ENCODE data around the gene SH2D7. TPM values are rescaled to one million over a fixed set of nuclear protein-coding genes. Genes with fewer than 3 reads are reported as not detected.

Gene SH2D7
- total RNA-seq, 1 experiment from 2014 or later: not detected

- BruUV-seq (replicated peaks): no TSS peak
- Mint-ChIP-seq H3K9me3 (ENCODE audit: unreplicated experiment) (no peaks in the 10 kb centered on the region), H3K27ac (ENCODE audit: low read depth, unreplicated experiment) (peak within 1 kb of the TSS; percentile 67), H3K4me3 (ENCODE audit: unreplicated experiment) (peak within 1 kb of the TSS; percentile 92), H3K27me3 (ENCODE audit: insufficient read depth, unreplicated experiment) (no peaks in the 10 kb centered on the region), H3K4me1 (ENCODE audit: insufficient read depth, unreplicated experiment) (peaks cover 25% of the 10 kb centered on the region), H3K36me3 (ENCODE audit: insufficient read depth, unreplicated experiment) (peaks cover under 1% of the 10 kb centered on the region)
- ChIA-PET CTCF (interaction anchor here (1.3 to 1.6 kb wide), 2 partner anchors 10 to 31 kb away, joined by 3 to 7 read pairs; no protein-coding TSS in a partner anchor), POLR2A (interaction anchor here (0.8 to 3.1 kb wide), 3 partner anchors 11 to 65 kb away, joined by 4 to 25 read pairs (median 5); no protein-coding TSS in a partner anchor)
- intact Hi-C loops (cut with micrococcal nuclease): loop anchor here (2.0 kb wide), 1 partner anchor 64 kb away; no protein-coding TSS in a partner anchor
- no peak for TF ChIP-seq CTCF (IDR thresholded peaks at IDR 0.05; ENCODE audit: unreplicated experiment)
- DNase-seq (ENCODE audit: unreplicated experiment): peak; percentile 41
These were observed 15.1 kb upstream of the SH2D7 start, which contains the start of gene TBC1D2B for GRCh38 chr15:78077053-78077870. TBC1D2B (minus strand) TSS chr15:78077711; CDS start chr15:78077652, 59 bp downstream.

GRCh38 chr15:78077871-78078210 lies 14.5 kb upstream of the SH2D7 start:
- no TSS peak for BruUV-seq (replicated peaks)
- CTCF ChIA-PET: interaction anchor here (0.6 to 1.6 kb wide), 2 partner anchors 31 to 632 kb away, joined by 3 to 7 read pairs; no protein-coding TSS in a partner anchor
- H3K27me3 Mint-ChIP-seq (ENCODE audit: insufficient read depth, unreplicated experiment): no peaks in the 10 kb centered on the region
- peak overlapping the region; percentile 92 for H3K4me3 Mint-ChIP-seq (ENCODE audit: unreplicated experiment)
- no peak for TF ChIP-seq CTCF (IDR thresholded peaks at IDR 0.05; ENCODE audit: unreplicated experiment)
- no peak for DNase-seq (ENCODE audit: unreplicated experiment)
- peaks cover 19% of the 10 kb centered on the region for H3K4me1 Mint-ChIP-seq (ENCODE audit: insufficient read depth, unreplicated experiment)
- intact Hi-C loops (cut with micrococcal nuclease): loop anchor here (2.0 kb wide), 1 partner anchor 65 kb away; no protein-coding TSS in a partner anchor
- H3K36me3 Mint-ChIP-seq (ENCODE audit: insufficient read depth, unreplicated experiment): no peaks in the 10 kb centered on the region
- POLR2A ChIA-PET: interaction anchor here (0.8 to 3.1 kb wide), 3 partner anchors 11 to 65 kb away, joined by 4 to 25 read pairs (median 5); no protein-coding TSS in a partner anchor
- no peak overlapping the region for H3K27ac Mint-ChIP-seq (ENCODE audit: low read depth, unreplicated experiment)
- no peaks in the 10 kb centered on the region for H3K9me3 Mint-ChIP-seq (ENCODE audit: unreplicated experiment)

- DNase-seq (ENCODE audit: unreplicated experiment): no peak
- CTCF ChIA-PET: interaction anchor here (0.6 to 0.7 kb wide), 2 partner anchors 12 to 348 kb away, joined by 3 read pairs; no protein-coding TSS in a partner anchor
- intact Hi-C loops (cut with micrococcal nuclease): no loop called here
- POLR2A ChIA-PET: interaction anchor here (1.0 to 1.4 kb wide), 2 partner anchors 14 to 85 kb away, joined by 3 read pairs; no protein-coding TSS in a partner anchor
- Mint-ChIP-seq H3K27ac (ENCODE audit: low read depth, unreplicated experiment) (no peak overlapping the region), H3K27me3 (ENCODE audit: insufficient read depth, unreplicated experiment) (no peaks in the 10 kb centered on the region), H3K4me3 (ENCODE audit: unreplicated experiment) (no peak overlapping the region), H3K36me3 (ENCODE audit: insufficient read depth, unreplicated experiment) (no peaks in the 10 kb centered on the region), H3K4me1 (ENCODE audit: insufficient read depth, unreplicated experiment) (peaks cover 12% of the 10 kb centered on the region), H3K9me3 (ENCODE audit: unreplicated experiment) (no peaks in the 10 kb centered on the region)
- BruUV-seq (replicated peaks): no TSS peak
- no peak for TF ChIP-seq CTCF (IDR thresholded peaks at IDR 0.05; ENCODE audit: unreplicated experiment)
These were observed 12.9 kb upstream of the SH2D7 start for GRCh38 chr15:78079298-78080087.

Measured in MCF 10A (cell line).